ENCODE results near the gene RTTN. TPM values are rescaled to one million over a fixed set of nuclear protein-coding genes. Genes with fewer than 3 reads are reported as not detected.

Gene RTTN
- total RNA-seq, 1 donor from 2014 or later = 8.8 TPM

- no peak for DNase-seq (ENCODE audit: extremely low spot score, unreplicated experiment)
- no peak for TF ChIP-seq CTCF (IDR thresholded peaks at IDR 0.05)
- H3K27ac Mint-ChIP-seq (ENCODE audit: unreplicated experiment) = no peak overlapping the region
- no peak overlapping the region for H3K4me3 Mint-ChIP-seq (ENCODE audit: unreplicated experiment)
- no peaks in the 10 kb centered on the region for H3K27me3 Mint-ChIP-seq (ENCODE audit: unreplicated experiment)
- no peaks in the 10 kb centered on the region for H3K9me3 Mint-ChIP-seq (ENCODE audit: unreplicated experiment)
- H3K4me1 Mint-ChIP-seq (ENCODE audit: unreplicated experiment) = peaks cover 13% of the 10 kb centered on the region
- H3K36me3 Mint-ChIP-seq (ENCODE audit: unreplicated experiment) = peaks cover 20% of the 10 kb centered on the region
These were observed 22.9 kb downstream of the RTTN start for GRCh38 chr18:70182548-70182947.

GRCh38 chr18:70181725-70182124 lies 23.8 kb downstream of the RTTN start:
- no peaks in the 10 kb centered on the region for H3K27me3 Mint-ChIP-seq (ENCODE audit: unreplicated experiment)
- H3K4me1 Mint-ChIP-seq (ENCODE audit: unreplicated experiment) = peaks cover 13% of the 10 kb centered on the region
- H3K36me3 Mint-ChIP-seq (ENCODE audit: unreplicated experiment) = peaks cover 21% of the 10 kb centered on the region
- H3K4me3 Mint-ChIP-seq (ENCODE audit: unreplicated experiment) = no peak overlapping the region
- TF ChIP-seq CTCF (IDR thresholded peaks at IDR 0.05) = no peak
- no peaks in the 10 kb centered on the region for H3K9me3 Mint-ChIP-seq (ENCODE audit: unreplicated experiment)
- no peak for DNase-seq (ENCODE audit: extremely low spot score, unreplicated experiment)
- H3K27ac Mint-ChIP-seq (ENCODE audit: unreplicated experiment) = no peak overlapping the region

DNA sequence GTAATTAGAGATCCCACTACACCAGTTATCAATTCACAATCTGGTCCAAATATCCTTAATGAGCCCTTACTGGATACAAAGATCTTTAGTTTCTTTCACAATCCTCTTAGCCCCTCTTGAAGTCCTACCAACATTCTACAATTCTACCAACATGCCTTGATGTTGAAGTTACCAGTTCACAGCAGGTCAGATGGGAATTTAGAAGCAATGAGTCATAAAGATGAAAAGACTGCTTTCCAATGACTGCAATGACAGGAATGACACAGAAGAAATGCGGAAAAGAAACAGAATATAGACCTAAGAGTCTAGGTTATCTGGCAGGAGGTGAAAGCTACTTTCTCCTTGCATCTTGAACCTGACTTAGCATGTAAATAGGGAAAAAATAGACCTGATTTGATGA lies 24.5 kb downstream of the RTTN start:
- Mint-ChIP-seq H3K4me3 (ENCODE audit: unreplicated experiment) (no peak overlapping the region), H3K36me3 (ENCODE audit: unreplicated experiment) (peaks cover 20% of the 10 kb centered on the region), H3K4me1 (ENCODE audit: unreplicated experiment) (peaks cover 13% of the 10 kb centered on the region), H3K27ac (ENCODE audit: unreplicated experiment) (no peak overlapping the region), H3K9me3 (ENCODE audit: unreplicated experiment) (no peaks in the 10 kb centered on the region), H3K27me3 (ENCODE audit: unreplicated experiment) (no peaks in the 10 kb centered on the region)
- TF ChIP-seq CTCF (IDR thresholded peaks at IDR 0.05) = no peak
- no peak for DNase-seq (ENCODE audit: extremely low spot score, unreplicated experiment)

GRCh38 chr18:70176537-70176936 lies 28.9 kb downstream of the RTTN start:
- no peak for DNase-seq (ENCODE audit: extremely low spot score, unreplicated experiment)
- H3K4me3 Mint-ChIP-seq (ENCODE audit: unreplicated experiment) = no peak overlapping the region
- TF ChIP-seq CTCF (IDR thresholded peaks at IDR 0.05) = no peak
- no peaks in the 10 kb centered on the region for H3K27me3 Mint-ChIP-seq (ENCODE audit: unreplicated experiment)
- H3K27ac Mint-ChIP-seq (ENCODE audit: unreplicated experiment) = no peak overlapping the region
- H3K36me3 Mint-ChIP-seq (ENCODE audit: unreplicated experiment) = peaks cover 7% of the 10 kb centered on the region
- no peaks in the 10 kb centered on the region for H3K9me3 Mint-ChIP-seq (ENCODE audit: unreplicated experiment)
- peaks cover 8% of the 10 kb centered on the region for H3K4me1 Mint-ChIP-seq (ENCODE audit: unreplicated experiment)

DNA sequence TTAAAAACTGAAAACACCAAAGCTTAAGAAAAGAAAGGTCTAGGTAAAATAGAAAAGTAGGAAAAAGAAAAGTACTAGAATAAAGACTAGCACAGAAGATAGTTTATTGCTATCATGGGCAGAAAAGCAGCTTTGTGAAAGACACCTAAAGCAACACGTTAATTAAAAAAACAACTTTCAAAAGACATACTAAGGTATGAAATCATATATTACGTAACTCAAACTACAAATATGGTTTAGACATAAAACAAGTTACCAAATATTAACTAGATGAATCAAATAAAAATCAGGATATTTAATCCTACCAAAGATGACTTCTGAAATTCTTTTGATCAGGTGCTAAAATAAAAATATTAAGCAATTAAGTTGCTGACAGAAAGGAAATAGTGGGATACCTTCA lies 30.3 kb downstream of the RTTN start:
- Mint-ChIP-seq H3K9me3 (ENCODE audit: unreplicated experiment) (no peaks in the 10 kb centered on the region), H3K4me1 (ENCODE audit: unreplicated experiment) (peaks cover 2% of the 10 kb centered on the region), H3K27ac (ENCODE audit: unreplicated experiment) (no peak overlapping the region), H3K36me3 (ENCODE audit: unreplicated experiment) (peaks cover 7% of the 10 kb centered on the region), H3K4me3 (ENCODE audit: unreplicated experiment) (no peak overlapping the region), H3K27me3 (ENCODE audit: unreplicated experiment) (no peaks in the 10 kb centered on the region)
- no peak for TF ChIP-seq CTCF (IDR thresholded peaks at IDR 0.05)
- DNase-seq (ENCODE audit: extremely low spot score, unreplicated experiment) = no peak
